Measurements from ENCODE around the gene PSD. TPM values are rescaled to one million over a fixed set of nuclear protein-coding genes. Genes with fewer than 3 reads are reported as not detected.
"Not testable (repeated sequence)": the region's sequence is repeated elsewhere in the genome, so short reads cannot be mapped to it uniquely, and the experiment has no call there.

Gene PSD
- 0.40 and 0.61 TPM in 2 replicates for total RNA-seq (2014; rRNA removed; shearing (Covaris generic))
- polyA plus RNA-seq (2015; cell fraction: cytosol; rRNA removed) = 0.63 and 1.1 TPM in 2 replicates
- 0.49 and 0.96 TPM in 2 replicates for polyA plus RNA-seq (2015; cell fraction: nucleus; rRNA removed)

DNA sequence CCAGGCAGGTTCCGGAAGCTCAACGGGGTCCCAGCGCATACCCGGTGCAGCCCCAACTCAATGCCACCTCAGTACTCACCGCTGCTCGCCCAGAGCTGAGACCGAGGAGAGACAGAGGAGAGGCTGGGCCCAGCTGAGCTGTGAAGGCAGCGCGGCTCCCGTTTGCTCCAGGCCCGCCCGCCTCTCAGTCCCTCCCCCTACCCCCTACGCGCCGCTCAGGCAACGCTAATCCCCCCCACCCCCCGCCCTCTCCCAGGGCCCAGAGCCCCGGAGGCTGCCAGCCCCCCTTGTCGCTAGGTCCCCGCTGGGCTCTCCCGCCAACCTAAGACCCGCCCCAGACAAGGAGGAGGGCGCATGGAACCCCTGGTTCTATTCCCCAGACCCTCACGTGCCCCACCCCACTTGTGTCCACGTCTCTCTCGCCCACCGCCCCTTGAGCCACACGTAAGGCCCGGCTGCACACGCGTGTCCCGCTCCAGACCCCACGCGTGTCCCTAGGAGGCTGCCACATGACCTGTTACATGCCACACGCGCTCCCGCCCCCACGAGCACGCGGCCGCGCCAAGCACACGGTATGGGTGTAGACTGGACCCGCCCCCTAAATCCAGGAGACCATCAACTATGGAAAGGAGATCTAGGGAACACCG, at the start of gene PSD:
PSD (minus strand) TSS at position 164 of the 647 bp plus-strand sequence. CDS start 1,747 bp downstream, outside the sequence.
- DNase-seq (ENCODE audit: low read depth, low spot score) = no peak
- in situ Hi-C loops (cut with HindIII; ENCODE audit: low pct_unique_long_range_greater_than_20kb, low sequenced_read_pairs) = no loop called here

DNA sequence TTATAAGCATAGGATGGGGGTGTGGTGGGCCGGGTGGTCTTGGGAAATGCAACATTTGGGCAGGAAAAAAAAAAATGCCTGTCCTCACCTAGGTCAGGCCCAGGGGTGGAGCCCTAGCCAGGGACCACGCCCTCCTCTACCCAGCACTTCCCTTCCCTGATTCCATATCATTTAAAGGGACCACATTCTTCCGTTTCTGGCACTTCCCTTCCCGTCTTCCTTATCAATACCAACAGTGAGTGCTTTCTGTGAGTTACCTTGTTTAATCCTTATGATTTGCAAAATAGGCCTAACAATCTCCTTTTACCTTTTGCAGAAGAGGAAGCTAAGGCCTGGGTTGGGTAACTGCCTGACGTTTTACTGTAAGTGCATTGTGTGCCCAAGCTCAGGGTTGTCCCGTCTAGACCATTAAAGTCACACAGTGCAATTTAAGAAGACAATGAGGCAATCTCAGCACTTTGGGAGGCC, 49.4 kb upstream of the PSD start:
- in situ Hi-C loops (cut with HindIII; ENCODE audit: low pct_unique_long_range_greater_than_20kb, low sequenced_read_pairs) = no loop called here
- DNase-seq (ENCODE audit: low read depth, low spot score) = no peak

DNA sequence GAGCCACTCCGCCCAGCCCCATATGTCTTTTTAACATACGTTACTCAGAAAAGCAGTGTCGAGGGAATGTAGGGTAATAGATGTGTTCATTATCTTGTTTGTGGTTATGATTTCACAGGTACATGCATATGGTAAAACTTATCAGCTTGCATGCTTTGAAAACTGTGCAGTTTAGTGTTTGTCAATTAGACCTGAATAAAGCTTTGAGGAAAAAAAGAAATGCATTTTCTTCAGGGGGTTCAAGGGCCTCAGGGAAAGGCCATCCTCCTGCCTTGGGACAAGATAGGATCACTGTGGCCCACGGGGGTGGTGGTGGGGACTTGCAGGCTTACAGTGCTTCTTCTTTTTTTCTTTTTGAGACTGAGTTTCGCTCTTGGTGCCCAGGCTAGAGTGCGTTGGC, 48.7 kb upstream of the PSD start:
- in situ Hi-C loops (cut with HindIII; ENCODE audit: low pct_unique_long_range_greater_than_20kb, low sequenced_read_pairs) = no loop called here
- DNase-seq (ENCODE audit: low read depth, low spot score) = no peak

DNA sequence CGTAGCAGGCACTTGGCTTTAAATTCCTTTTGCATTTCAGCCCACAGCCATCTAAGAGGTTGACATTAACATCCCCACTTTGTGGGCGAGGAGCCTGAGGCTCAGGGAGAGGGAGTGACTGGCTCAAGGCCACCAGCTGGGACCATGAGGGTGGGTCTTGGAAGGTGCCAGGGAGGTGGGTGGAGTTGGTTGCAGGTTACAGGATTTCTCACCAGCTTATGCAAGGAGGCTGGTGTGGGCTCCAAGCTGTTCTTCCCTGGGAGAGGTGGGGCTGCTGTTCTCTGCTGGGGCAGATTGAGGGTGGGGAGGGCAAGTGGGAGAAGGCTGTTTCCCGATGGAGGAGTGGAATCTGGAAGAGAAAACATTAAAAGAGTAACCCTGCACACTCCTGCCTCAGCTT, 46.9 kb upstream of the PSD start:
- in situ Hi-C loops (cut with HindIII; ENCODE audit: low pct_unique_long_range_greater_than_20kb, low sequenced_read_pairs) = no loop called here
- DNase-seq (ENCODE audit: low read depth, low spot score) = no peak

DNA sequence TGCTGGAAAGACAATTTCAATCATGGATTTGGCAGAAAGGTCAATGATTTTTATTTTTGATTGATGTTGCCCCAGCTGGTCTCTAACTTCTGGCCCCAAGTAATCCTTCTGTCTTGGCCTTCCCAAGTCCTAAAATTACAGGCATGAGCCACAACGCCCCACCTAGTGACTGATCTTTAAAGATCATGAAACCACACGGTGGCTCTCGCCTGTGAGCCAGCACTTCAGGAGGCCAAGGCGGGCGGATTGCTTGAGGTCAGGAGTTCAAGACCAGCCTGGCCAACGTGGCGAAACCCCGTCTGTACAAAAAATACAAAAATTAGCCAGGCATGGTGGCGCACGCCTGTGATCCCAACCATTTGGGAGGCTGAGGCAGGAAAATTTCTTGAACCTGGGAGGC, 45.4 kb upstream of the PSD start:
- in situ Hi-C loops (cut with HindIII; ENCODE audit: low pct_unique_long_range_greater_than_20kb, low sequenced_read_pairs) = no loop called here
- no peak for DNase-seq (ENCODE audit: low read depth, low spot score)

DNA sequence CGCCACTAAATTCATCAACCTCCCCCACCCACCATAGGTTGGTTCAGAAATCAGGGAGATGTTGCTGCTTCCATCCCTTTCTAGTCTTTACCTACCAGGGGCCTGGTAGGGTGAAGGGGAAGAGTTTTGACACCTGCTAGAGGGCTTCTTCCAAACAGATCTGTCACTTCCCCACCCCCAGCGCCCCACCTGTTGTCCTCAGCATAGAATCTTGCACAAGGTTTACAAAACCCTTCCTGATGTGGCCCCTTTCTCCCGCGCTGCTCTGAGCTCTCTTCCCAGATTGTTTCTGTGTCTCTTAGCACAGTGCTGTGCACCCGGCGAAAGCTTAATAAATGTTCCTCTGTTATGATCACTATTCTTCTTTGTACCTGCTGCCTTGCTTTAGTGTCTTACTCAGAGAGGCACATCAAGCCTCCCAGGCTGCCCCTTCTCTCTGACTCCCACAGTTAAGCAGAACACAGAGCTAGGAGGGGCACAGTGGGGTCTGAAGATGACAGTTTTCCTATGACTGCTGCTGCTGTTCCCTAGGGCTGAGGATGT, 44.0 kb upstream of the PSD start:
- in situ Hi-C loops (cut with HindIII; ENCODE audit: low pct_unique_long_range_greater_than_20kb, low sequenced_read_pairs) = no loop called here
- DNase-seq (ENCODE audit: low read depth, low spot score) = no peak

DNA sequence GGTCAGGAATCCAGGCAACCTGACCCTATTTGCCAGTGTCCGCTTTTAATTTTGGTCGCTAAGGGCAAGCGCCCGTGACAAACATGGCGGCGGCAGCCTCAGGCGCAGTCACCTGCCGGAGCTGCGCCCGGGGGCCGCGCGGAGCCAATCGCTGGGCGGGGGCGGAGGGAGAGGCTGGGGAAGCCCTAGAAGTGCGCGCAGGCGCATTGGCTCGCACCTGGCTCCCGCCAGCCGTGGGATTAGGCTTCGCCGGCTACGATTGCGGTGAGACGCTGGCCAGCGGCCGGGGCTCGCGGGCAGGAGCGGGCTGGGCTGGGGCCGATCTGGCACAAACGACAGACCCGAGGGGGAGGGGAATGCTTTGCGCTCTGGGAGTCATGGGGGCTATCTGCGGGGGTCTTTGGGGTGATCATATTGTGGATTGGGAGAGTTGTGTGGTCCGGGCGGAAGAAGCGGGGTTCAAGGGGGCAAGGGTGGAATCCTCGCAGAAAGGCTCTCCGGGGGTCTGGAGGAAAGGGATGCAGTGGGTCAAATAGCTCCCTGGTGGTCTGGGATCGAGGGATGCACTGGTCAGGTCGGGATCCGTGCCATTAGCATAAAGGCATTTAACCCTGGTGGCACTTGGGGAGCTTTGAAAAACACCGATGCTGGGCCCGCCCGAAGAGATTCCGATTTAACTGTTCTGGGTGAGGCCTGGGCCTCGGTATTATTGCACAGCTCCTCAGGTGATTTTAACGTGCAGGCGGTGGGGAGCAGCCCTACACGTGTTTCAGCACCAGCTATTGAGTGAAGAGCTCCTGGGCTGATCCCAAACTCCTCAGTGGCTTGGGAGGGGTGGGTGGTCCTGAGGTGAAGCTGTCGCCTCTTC, 42.8 kb upstream of the PSD start:
- peak; percentile 85 for DNase-seq (ENCODE audit: low read depth, low spot score)
- in situ Hi-C loops (cut with HindIII; ENCODE audit: low pct_unique_long_range_greater_than_20kb, low sequenced_read_pairs) = no loop called here

DNA sequence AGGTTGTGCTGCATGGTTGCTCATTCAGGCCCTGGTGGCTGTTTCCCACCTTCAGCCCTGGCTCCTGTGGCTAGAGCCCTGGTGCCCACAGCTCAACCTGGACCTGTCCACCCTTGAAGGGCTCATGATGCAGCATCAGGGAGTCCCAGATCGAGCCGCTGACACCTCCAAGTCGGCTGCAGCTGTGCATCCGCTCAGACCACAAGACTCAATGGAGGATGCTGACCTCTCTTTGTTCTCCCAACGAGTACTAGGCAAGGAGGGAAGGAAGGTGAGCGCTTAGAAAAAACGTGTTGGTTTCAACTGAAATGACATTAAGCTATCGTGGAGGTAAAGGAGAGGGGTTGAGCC, 42.2 kb upstream of the PSD start:
- DNase-seq (ENCODE audit: low read depth, low spot score) = no peak
- in situ Hi-C loops (cut with HindIII; ENCODE audit: low pct_unique_long_range_greater_than_20kb, low sequenced_read_pairs) = no loop called here

DNA sequence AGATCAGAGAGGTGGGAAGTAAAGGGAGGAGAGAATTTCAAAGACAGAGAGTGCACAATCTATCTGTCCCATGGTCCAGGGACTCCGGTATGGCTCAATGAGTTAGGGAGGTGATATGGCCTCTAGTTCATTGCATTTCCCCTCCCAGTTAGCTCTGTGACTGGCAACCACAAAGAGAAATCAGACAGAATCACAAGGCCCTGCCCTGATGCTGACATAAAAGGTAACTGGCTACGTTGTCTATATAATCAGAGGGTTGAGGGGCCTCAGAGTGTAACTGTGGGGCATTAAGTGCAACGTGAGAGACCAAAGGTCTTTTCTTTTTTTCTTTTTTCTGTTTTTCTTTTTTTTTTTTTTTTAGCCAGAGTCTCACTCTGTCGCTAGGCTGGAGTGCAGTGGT, 40.1 kb upstream of the PSD start:
- DNase-seq (ENCODE audit: low read depth, low spot score) = no peak
- in situ Hi-C loops (cut with HindIII; ENCODE audit: low pct_unique_long_range_greater_than_20kb, low sequenced_read_pairs) = no loop called here

DNA sequence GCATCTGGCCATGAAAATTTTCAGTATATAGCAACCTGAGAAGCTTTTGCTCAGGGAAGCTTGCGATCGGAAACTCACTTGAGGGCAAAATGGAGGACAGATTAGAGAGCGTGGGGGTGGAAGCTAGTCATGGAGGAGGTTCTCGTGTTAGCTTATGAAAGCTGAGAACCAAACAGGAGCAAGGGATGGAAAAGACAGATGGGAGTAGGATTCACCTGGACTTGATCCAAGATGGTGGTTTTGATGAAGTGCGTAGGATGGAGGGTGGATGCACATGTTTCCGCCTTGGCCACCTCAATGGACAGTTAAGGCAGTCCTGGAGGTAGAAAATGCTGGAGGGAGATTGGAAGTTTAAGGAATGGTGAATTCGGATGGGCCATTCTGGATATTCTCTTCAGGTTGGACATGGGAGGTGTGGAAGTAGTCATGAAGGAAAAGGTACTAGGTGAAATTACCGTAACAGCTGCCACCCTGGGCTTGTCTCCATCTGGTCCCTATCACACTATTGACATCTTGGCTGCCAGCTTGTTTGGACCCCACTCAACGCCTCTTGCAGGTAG, 39.1 kb upstream of the PSD start:
- DNase-seq (ENCODE audit: low read depth, low spot score) = no peak
- in situ Hi-C loops (cut with HindIII; ENCODE audit: low pct_unique_long_range_greater_than_20kb, low sequenced_read_pairs) = no loop called here

DNA sequence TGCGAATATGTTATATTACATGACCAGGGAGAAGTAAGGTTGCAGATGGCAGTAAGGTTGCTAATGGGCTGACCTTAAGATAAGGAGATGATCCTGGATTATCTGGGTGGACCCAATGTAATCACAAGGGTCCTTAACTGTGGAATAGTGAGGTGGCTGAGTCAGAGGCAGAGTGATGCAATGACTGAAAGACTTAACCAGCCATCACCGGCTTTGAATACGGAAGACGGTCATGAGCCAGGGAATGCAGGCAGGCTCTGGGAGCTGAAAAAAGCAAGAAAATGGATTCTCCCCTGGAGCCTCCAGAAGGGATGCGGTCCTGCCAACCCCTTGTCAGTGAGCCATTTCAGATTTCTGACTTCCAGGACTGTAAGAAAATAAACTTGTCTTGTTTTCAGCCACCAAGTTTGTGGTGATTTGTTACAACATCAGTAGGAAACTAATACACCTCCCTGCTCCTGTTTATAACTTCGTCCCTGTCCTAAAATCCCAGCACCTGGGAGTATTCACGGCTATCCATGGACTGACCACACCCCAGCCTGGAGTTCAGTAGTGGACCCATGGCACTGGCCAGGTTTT, 37.4 kb upstream of the PSD start:
- DNase-seq (ENCODE audit: low read depth, low spot score) = peak; percentile 41

DNA sequence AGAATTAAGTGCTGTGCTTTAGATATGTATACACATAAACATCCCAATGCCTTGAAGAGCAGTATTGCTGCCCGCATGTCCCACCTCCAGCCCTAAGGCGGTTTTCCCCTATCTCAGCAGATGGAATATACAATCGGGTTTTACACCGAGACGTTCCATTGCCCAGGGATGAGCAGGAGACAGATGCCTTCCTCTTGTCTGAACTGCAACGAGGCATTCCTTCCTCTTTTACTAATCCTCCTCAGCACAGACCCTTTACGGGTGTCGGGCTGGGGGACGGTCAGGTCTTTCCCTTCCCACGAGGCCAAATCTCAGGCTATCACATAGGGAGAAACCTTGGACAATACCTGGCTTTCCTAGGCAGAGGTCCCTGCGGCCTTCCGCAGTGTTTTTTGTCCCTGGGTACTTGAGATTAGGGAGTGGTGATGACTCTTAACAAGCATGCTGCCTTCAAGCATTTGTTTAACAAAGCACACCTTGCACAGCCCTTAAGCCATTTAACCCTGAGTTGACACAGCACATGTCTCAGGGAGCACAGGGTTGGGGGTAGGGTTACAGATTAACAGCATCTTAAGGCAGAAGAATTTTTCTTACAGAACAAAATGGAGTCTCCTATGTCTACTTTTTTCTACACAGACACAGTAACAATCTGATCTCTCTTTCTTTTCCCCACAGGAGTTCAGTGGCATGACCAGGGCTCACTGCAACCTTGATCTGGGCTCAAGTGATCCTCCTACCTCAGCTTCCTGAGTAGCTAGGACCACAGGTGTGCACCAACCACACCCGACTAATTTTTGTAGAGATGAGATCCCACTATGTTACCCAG, 36.3 kb upstream of the PSD start:
- in situ Hi-C loops (cut with HindIII; ENCODE audit: low pct_unique_long_range_greater_than_20kb, low sequenced_read_pairs); DNase-seq (ENCODE audit: low read depth, low spot score): not testable (repeated sequence)

More for the DNA sequence above, 37.4 kb upstream of the PSD start:
- in situ Hi-C loops (cut with HindIII; ENCODE audit: low pct_unique_long_range_greater_than_20kb, low sequenced_read_pairs) = no loop called here

DNA sequence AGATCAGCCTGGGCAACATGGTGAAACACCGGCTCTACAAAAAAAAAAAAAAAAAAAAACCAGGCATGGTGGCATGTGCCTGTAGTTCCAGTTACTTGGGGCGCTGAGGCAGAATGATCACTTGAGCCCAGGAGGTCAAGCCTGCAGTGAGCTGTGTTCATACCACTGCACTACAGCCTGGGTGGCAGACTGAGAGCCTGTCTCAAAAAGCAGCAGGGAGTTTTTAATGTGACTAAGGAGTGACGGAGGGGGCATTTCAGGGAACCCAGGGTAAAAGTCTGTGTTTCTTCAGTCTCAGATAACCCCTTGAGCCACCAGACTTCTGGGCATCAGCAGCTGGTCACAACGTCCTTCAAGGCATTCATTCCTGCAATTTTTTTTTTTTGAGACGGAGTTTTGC, 34.9 kb upstream of the PSD start:
- in situ Hi-C loops (cut with HindIII; ENCODE audit: low pct_unique_long_range_greater_than_20kb, low sequenced_read_pairs) = no loop called here
- DNase-seq (ENCODE audit: low read depth, low spot score) = no peak

DNA sequence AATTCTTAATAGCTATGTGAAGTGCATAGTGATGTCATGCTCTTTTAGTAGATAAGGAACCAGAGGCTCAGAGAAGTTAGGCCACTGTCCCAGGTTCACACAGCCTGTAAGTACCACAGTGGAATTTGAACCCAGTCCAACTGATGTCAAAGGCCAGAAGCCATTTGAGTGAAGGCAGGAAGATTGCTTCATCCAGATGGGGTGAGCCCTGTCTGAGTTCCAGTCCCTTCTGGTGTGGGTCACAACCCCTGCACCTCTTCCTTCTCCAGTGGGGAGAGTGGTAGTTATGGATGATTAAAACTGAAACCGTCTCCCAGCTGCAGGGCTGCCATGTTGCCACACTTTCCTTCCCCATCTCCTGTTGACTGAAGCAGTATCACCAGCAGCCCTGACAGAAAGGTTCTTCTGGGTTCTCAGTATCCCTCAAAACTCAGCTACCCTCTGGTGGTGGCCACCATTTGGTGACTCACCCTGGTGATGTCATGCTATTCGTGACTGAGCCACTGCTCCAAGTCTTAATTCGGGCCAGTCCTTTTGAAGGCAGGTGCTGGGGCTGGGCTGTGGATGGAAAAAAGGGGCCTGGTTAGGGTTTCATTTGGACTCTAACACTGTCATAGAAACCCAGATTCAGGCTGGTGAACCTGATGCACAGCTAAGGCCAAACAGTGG, 34.2 kb upstream of the PSD start:
- DNase-seq (ENCODE audit: low read depth, low spot score) = no peak
- in situ Hi-C loops (cut with HindIII; ENCODE audit: low pct_unique_long_range_greater_than_20kb, low sequenced_read_pairs) = no loop called here

DNA sequence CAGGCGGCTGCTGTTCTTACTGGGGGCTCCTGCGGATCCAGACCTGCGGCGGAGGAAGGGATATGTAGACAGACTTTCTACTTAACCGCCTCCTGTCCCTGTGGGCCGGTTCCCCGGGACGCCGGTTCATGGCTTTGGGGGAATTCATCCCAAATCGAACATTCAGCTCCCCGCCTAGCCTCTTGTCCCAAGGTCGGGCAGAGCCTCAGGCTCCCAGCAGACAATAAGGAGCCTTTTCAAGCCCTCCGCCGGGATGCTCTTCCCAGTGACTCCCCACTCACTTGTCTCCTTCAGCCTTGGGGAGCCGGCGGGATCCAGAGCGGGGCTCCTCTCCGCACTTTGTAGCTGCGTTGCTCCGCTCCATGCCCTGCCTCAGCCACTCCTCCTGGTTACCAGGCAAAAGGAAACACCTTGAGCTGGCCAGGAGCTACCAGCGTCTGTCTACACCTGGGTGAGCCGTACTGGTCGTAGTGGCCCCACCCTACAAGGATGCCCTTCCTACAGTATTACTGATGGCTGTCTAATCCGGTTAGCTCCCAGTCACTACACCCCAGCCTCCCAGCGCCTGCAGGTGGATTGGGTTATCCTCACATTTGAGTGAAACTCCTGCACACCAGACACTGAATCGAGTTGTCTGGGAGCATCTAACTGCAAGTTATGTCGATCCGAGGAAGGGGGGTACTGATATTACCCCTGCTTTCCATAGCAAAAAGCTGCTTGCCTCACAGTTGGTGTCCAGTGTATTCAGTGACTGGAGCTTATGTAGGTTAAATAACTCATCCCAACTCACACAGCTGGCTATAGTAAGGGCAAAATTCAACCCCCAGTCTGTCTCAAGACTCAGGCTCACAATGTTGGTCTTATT, 32.8 kb upstream of the PSD start, which contains the start of gene C10orf95:
C10orf95 (minus strand) TSS at position 439 of the 865 bp plus-strand sequence. CDS start 450 bp downstream, outside the sequence.
- in situ Hi-C loops (cut with HindIII; ENCODE audit: low pct_unique_long_range_greater_than_20kb, low sequenced_read_pairs) = no loop called here
- no peak for DNase-seq (ENCODE audit: low read depth, low spot score)

Data from SK-MEL-5 (cell line).